AG10803 (cell line): ENCODE data around the gene CDO1.

ENCODE experiments used
- DNase-seq: peaks from one replicate; pipeline ENCODE4 v3.0.0; 2010; ENCODE audit warnings: low read depth
- H3K4me3 ChIP-seq: 2 replicates; pipeline ENCODE4 v1.5.1; 2011; ENCODE audit warnings: mild to moderate bottlenecking, low read length, control low read depth
- TF ChIP-seq, protein P1 (sequence below): conservative IDR thresholded peaks from 2 replicates; pipeline ENCODE4 v1.5.1; 2011; ENCODE audit warnings: mild to moderate bottlenecking, low read length, control low read depth, inconsistent platforms

The CDO1 gene

DNA sequence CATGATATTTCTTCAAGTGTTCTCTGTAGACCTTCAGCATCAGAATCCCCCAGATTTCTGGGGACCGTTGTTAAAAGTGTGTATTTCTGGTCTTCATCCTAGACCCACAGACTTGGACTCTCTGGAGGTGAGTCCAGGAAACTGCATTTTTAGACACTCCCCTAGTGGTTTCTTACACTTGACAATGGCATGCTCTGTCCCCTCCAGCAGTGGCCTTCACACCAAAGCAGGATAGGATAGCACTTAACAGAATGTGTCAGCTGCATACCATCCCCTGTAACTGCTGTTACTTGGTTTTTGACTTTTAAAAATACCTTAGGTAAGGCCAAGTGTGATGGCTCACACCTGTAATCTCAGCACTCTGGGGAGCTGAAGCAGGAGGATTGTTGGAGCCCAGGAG is 20.8 kb downstream of the CDO1 start:
- DNase-seq = no peak
- TF ChIP-seq, protein P1, sequence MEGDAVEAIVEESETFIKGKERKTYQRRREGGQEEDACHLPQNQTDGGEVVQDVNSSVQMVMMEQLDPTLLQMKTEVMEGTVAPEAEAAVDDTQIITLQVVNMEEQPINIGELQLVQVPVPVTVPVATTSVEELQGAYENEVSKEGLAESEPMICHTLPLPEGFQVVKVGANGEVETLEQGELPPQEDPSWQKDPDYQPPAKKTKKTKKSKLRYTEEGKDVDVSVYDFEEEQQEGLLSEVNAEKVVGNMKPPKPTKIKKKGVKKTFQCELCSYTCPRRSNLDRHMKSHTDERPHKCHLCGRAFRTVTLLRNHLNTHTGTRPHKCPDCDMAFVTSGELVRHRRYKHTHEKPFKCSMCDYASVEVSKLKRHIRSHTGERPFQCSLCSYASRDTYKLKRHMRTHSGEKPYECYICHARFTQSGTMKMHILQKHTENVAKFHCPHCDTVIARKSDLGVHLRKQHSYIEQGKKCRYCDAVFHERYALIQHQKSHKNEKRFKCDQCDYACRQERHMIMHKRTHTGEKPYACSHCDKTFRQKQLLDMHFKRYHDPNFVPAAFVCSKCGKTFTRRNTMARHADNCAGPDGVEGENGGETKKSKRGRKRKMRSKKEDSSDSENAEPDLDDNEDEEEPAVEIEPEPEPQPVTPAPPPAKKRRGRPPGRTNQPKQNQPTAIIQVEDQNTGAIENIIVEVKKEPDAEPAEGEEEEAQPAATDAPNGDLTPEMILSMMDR = no peak
- H3K4me3 ChIP-seq = no peak overlapping the region

- H3K4me3 ChIP-seq = no peak overlapping the region
- DNase-seq = no peak
- TF ChIP-seq, protein P1 = no peak
Measured at GRCh38 chr5:115788440-115788839, 28.0 kb downstream of the CDO1 start.

DNA sequence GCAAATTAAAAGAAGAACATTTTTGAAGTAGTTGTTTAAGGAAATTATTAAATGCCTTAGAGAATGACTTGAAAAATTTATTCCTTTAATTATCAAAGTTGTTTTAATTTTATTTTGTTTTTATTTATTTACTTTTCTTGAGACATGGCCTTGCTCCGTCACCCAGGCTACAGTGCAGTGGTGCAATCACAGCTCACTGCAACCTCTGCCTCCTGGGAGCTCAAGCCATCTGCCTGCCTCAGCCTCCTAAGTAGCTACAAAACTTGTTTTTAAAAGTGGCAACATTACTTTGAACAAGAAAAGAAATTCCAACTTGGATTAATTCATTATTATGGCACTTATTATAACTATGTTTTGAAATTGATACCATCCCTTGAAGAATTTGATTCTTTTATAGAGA is 29.0 kb downstream of the CDO1 start:
- TF ChIP-seq, protein P1 = no peak
- no peak overlapping the region for H3K4me3 ChIP-seq
- DNase-seq = no peak

DNA sequence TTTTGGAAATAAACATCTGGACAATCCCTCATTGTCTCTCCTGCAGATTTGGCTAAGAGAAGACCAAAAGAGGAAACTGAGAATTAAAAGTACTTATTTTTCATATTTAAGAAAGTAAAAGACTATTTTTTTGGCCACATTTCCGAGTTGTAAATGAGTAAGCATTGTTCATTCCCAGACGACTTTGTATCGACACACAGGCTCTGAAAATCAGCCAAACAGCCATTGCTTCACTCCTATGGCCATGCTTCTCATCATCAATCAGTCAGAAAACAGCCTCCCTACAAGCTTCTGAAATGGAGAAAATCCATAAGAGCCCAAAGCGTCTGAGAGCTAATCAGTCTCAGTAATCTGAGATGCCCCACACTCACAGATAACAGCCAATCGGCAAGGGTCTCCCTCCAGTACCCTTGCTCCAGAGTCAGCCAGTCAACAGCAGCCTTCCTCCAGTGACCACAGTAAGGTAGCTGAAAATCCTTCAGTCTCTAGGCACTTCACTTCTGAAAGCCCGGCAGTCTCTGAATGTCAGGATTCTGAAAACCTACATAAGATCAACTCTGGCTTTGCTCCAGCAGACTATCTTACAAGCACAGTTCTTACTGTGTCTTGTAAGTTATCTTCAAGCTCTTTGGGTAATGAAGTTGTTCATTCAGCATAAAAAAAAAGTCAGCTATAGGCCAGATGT is 30.9 kb downstream of the CDO1 start:
- no peak overlapping the region for H3K4me3 ChIP-seq
- DNase-seq = no peak
- TF ChIP-seq, protein P1 = no peak

DNA sequence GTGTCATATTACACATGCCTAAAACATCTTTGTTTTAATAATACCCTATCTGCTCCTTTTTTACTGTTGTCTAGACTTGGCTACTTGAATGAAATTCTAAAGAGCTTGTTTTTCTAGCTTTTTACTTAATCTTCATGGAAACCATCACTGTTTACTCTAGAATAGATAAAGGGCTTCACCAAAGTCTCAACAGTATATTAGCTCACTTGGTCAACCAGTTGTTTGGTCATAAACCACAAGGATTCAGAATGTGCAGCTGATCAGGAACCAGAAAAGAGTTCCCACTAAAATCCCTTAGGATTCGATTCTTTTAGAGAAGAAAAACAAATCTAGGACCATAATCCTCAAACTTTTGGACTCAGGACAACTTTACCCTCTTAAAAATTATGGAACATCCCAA is 38.0 kb downstream of the CDO1 start:
- TF ChIP-seq, protein P1 = no peak
- no peak for DNase-seq
- H3K4me3 ChIP-seq = no peak overlapping the region

DNA sequence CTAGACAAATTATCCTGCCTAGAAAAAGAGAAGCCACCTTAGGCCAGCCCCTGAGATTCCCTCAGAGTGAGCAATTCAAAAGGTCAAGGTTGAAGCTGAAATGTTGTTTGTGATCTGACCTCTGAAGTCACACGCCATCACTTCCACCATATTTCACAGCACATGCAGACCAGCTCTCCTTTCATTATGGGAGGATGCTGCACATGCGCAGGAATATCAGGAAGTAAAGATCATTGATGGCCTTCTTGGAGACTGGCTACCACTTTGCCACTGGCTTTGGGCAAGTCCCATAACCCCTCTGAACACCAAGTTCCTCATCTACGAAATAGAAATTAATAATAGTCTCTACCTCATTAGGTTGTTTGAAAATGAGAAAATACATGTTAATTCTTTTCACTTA is 39.5 kb downstream of the CDO1 start:
- DNase-seq = no peak
- TF ChIP-seq, protein P1 = no peak
- no peak overlapping the region for H3K4me3 ChIP-seq

DNA sequence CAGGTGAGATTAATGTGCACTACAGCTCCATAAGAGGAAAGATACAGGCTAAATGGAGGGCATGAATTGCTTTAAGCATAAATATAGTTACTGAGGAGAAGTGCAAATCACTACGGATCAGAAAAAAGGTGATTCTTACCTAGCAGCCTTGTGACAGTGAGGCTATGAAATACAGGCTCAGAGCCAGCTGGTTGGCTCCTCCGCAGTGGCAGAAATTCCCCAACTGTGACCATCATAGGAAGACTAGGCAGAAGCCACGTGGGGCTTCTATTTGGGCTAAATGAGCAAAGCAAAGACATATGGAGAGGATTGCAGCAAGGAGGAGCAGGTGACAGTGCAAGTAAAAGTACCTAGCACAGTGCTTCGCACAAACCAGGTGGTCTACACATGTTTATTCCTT is 40.5 kb downstream of the CDO1 start:
- DNase-seq = no peak
- H3K4me3 ChIP-seq = no peak overlapping the region
- TF ChIP-seq, protein P1 = no peak
